Endothelial cell of umbilical vein (primary cell): Measurements from ENCODE around the gene MSL2.

Experiments
- CTCF ChIP-seq, 2 donors: IDR thresholded peaks; 1 replicate in 1 of 2; 2 replicates in 1 of 2; pipeline ENCODE4 v1.5.1; 2011; ENCODE audit warnings: low read length in 2 of 2, mild to moderate bottlenecking in 2 of 2, moderate library complexity in 2 of 2, control low read depth in 1 of 2, inconsistent platforms in 1 of 2, low read depth in 1 of 2; ENCODE audit not compliant: insufficient read depth in 1 of 2; ENCODE audit errors: extremely low read depth in 1 of 2
- EZH2 ChIP-seq: IDR thresholded peaks from 2 replicates; pipeline ENCODE4 v1.6.1; 2012; ENCODE audit warnings: borderline replicate concordance, low read depth, mild to moderate bottlenecking, moderate library complexity, low read length, inconsistent platforms; ENCODE audit not compliant: severe bottlenecking
- GATA2 ChIP-seq: IDR thresholded peaks from 2 replicates; pipeline ENCODE4 v1.7.0; 2011; ENCODE audit warnings: low read depth, mild to moderate bottlenecking, moderate library complexity, mixed read lengths, low read length; ENCODE audit not compliant: insufficient read length, insufficient read depth
- POLR2A ChIP-seq: IDR thresholded peaks from 2 replicates; pipeline ENCODE4 v1.6.1; 2012; ENCODE audit warnings: low read depth, mild to moderate bottlenecking, control low read depth, low read length
- POLR2AphosphoS5 ChIP-seq: IDR thresholded peaks from 2 replicates; pipeline ENCODE4 v1.6.1; 2012; ENCODE audit warnings: low read depth, mild to moderate bottlenecking, control low read depth, low read length, moderate library complexity; ENCODE audit not compliant: insufficient read depth

- TF ChIP-seq CTCF (IDR thresholded peaks at IDR 0.05; ENCODE audit: extremely low read depth in 1 of 2, insufficient read depth in 1 of 2, low read depth in 1 of 2, low read length in 2 of 2) (no peak), POLR2AphosphoS5 (peak; percentile 12), POLR2A (peak; percentile 79), GATA2 (no peak), EZH2 (no peak)
Observed at GRCh38 chr3:136196064-136196400, at the start of gene MSL2.
